GM12891 (cell line): Measurements from ENCODE around the gene PBRM1.

Experiments
- PAX5 ChIP-seq: IDR thresholded peaks from 2 replicates; pipeline ENCODE4 v1.6.1; 2011; ENCODE audit warnings: low read length, moderate library complexity, mild to moderate bottlenecking; ENCODE audit not compliant: insufficient read depth, severe bottlenecking
- POLR2A ChIP-seq: IDR thresholded peaks from 2 replicates; pipeline ENCODE4 v1.6.1; 2011; ENCODE audit warnings: low read depth, low read length, control low read depth
- POLR2AphosphoS5 ChIP-seq: IDR thresholded peaks from 2 replicates; pipeline ENCODE4 v1.6.1; 2011; ENCODE audit warnings: low read depth, low read length, control low read depth

DNA sequence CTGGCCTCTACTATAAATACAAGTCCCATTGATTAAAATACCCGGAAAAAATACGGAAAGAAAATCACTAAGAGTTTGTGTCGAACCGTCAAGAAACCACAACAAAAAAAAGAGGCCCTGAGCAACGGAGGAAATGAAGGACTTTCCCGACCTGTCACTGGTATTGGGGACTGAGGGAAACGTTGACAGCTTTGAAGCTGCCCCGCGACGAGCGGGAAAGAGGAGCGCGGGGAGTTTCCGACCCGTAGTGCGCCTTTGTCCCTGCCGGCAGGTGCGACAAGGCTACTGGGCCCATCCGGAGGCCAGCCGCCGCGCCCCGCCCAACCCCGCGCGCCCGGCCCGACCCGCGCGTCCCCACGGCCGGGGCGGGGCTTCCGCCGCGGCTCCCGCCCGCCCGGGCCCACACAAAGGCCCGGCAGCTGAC, 416 bp downstream of the PBRM1 start:
- TF ChIP-seq POLR2A: peak; percentile 73
- no peak for TF ChIP-seq PAX5
- TF ChIP-seq POLR2AphosphoS5: peak; percentile 80; the same call in 1 of the 2 replicates
